Smooth muscle cell of the brain vasculature (primary cell): ENCODE data around the gene HCCS.
A peak's percentile ranks its signal among the peaks of the same experiment; 100 is the strongest.

Experiments used
- DNase-seq: peaks from one replicate; pipeline ENCODE4 v3.0.0-alpha.2; 2012; ENCODE audit warnings: low read depth, low spot score

Gene HCCS

DNA sequence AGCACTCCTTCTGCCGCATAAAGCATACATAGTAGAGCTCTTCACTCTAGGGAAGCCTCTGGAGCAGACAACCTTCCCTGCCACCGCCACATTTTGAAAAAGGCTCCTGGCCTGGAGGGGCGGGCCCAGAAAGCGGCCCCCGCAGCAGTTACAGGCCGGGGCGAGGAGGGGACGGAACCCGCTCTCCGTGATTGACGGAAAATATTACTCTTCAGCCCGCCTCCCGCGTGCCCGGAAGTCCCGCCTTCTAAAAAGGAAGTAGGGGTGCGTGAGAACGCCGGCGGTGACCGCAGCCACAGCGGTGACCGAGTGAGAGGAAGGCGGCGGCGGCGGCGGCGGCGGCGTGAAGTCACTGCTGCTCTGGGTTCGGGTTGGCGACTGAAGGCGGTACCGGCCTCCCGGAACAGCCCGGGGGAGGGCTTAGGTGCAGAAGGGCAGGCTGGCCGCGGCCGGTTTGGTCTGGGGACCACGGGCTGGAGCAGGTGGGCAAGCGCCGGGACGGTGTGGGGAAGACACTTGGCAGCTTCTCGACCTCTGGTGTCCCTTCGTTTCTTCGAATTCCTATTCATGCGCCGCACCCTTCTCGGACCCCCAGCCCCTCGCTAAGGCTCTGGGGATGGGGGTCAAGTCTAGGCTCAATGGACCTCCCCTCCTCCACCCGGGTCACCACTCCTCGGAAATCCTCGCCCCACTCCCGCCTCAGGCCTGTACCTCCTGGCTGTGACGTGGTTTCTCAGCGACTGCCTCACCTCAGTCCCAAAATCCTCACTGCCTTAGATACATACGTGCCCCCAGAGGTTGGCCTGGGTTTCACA lies at the start of gene HCCS:
Gene HCCS (plus strand): TSS at position 296 of the 815 bp plus-strand sequence. CDS start 729 bp downstream, outside the sequence.
- peak; percentile 39 for DNase-seq

DNA sequence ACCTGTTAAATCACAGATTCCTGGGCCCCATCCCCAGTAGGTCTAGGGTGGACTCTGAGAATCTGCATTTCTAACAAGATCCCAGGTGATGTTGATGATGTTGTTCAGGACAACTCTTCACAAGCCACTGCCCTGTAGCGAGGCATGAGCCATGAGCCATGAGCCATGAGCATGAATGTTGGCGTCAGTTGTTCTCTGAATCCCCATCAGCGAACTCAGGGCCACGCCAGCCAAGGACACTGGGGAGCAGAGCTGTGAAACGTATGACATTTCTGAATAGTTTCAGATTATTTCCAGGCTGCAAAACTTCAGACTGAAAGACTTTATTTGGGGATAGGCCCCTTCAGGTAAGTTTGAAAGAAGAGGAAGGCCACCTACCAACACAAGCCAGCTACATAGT lies 46.9 kb upstream of the HCCS start:
- DNase-seq: no peak

GRCh38 chrX:11064851-11065600 lies 46.1 kb upstream of the HCCS start:
- DNase-seq: peak; percentile 9

GRCh38 chrX:11066812-11067211 lies 44.3 kb upstream of the HCCS start:
- DNase-seq: no peak

- DNase-seq: no peak
Observed at GRCh38 chrX:11073381-11073780, 37.8 kb upstream of the HCCS start.

DNA sequence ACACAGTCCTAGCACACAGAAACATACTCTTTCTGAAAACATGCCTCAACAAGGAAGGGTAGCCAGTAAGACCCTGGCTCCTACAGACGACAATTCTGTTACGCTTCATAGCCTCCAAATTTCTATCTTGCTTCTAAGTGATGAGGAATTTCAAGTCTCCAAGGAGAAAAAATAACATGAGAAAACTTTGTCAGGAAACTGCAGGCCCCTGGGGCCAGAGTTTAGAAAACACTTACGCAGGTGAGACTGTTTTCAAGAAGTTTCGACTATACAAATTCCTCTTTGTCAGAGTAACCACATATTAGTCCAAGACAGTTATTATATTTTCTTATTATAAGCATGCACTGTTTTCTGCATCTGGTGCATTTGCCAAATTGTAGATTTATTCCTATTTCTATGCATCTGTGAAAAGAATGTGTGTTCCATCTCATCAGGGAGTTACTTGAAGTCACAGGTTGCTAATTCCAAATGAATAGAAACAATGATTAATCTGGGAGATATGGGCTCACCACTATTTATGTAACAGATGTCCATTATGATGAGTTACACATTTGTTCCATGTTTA lies 30.3 kb upstream of the HCCS start:
- no peak for DNase-seq

- no peak for DNase-seq
Observed at GRCh38 chrX:11081511-11081910, 29.6 kb upstream of the HCCS start.

- DNase-seq: no peak
Observed at GRCh38 chrX:11085305-11085704, 25.8 kb upstream of the HCCS start.

- DNase-seq: no peak
Observed at GRCh38 chrX:11089802-11090201, 21.3 kb upstream of the HCCS start.

GRCh38 chrX:11097933-11098332 lies 13.2 kb upstream of the HCCS start:
- no peak for DNase-seq

GRCh38 chrX:11099465-11099864 lies 11.7 kb upstream of the HCCS start:
- DNase-seq: no peak

- DNase-seq: peak; percentile 18
Observed at GRCh38 chrX:11100281-11101035, 10.7 kb upstream of the HCCS start.

DNA sequence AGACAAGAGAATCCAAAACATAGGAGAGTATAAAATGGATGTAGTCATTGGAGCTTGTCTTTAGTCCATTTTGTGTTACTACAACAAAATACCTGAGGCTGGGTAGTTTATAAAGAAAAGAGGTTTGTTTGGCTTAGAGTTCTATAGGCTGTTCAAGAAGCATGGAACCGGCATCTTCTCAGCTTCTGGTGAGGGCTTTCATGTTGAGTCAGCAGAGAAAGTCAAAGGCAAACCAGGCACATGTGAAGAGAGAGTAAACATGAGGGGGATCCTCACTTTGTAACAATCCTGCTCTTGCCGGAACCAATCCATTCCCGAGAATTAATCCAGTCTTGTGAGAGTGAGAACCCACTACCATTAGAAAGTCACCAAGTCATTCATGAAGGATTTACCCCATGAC lies 8.1 kb upstream of the HCCS start:
- no peak for DNase-seq

GRCh38 chrX:11103751-11104150 lies 7.4 kb upstream of the HCCS start:
- no peak for DNase-seq

DNA sequence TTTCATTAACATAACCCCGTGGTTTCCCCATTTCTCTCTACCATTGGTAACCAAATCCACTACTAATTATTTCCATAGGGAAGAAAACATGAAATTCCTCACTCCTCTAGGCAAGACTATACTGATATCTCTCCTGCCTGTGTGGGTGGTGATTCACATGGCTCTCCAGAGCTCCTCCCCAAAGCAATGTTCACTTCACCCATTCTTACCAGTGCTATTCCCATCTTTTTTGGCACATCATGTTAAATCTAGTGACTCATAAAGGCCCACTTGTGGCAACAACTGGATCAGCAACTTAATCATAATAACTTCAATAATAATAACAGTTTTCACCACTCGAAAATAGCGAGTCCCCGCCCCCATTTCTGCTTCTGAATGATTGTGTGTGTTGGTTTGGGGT lies 6.1 kb upstream of the HCCS start:
- DNase-seq: no peak

DNA sequence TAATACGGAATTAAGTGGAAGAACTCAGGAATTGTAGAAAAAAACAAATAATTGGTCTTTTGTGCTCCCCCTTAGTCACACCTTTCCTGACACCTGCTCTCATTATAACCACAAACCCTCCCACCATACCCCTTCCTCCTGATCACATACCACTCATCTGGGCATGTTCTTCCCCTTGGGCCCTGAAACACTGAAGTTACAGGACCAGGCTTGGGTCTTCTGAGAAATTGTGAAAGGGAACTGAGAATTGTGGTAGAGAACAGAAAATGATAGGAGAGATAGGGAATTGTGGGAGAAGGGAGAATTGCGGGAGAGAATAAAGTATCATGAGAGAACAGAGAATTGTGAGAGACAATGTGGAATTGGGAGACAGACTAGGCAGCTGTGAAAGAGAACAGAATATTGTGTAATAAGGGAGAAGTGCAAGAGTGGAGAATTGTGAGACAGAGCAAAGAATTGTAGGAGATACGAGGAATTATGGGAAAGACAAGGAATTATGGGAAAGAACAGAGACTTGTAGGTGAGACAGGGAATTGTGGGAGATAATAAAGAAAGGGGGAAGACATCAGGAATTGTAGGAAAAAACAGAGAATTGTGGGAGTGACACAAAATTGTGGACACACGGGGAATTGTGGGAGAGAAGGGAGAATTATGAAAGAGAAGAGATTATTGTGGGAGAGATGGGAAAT lies 2.7 kb upstream of the HCCS start:
- DNase-seq: no peak

- no peak for DNase-seq
Observed at GRCh38 chrX:11109968-11110367, 1.2 kb upstream of the HCCS start.

DNA sequence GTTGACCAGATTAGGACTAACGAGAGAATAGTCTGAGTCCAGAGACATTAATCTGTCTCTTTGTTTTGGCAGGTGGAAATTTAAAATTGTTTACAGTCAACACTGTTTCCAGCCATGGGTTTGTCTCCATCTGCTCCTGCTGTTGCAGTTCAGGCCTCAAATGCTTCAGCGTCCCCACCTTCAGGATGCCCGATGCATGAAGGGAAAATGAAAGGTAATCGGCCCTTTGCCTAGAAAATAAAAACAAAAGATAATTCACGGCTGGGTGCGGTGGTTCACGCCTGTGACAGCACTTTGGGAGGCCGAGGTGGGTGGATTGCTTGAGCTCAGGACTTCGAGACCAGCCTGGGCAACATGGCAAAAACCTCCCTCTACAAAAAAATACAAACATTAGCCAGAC lies 815 bp downstream of the HCCS start:
- no peak for DNase-seq

DNA sequence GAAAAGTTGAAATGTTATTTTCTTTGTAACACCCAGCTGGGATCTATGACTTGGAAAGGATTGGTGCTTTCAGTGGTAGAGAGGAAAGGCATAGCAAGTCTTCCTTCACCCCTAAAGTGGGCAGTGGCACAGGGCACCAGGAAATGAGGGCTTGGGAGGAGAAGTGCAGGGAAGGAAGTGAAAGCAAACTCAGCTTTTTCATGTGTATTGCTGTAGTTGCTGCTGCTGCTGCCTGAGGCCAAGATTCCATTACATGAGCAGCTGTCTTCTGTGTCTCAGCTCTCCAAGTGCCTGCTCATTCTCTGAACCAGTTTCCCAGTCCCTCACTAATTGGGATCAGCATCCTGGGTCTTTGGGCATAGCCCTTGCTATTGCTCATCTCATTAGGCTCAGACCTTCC lies 2.6 kb downstream of the HCCS start:
- DNase-seq: no peak

DNA sequence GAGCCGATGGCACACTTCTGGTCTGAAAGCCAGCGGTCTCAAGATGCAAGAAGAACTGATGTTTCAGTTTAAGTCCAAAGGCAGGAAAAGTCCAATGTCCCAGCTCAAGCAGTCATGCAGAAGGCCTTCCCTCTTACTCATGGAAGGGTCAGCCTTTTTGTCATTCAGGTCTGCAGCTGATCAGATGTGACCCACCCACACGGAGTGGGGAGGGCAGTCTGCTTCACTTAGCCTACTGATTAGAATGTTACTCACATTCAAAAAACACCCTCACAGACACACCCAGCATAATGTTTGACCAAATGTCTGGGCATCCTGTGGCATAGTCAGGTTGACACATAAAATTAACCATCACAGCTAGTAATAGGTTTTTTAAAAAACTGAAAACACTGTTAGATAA lies 6.6 kb downstream of the HCCS start:
- no peak for DNase-seq

GRCh38 chrX:11119313-11119943 lies 8.3 kb downstream of the HCCS start:
- no peak for DNase-seq
